Hematopoietic multipotent progenitor cell treated with erythropoietin and hydrocortisone succinate and interleukin-3 and kit ligand, for 15 days (in vitro differentiated cells): ENCODE results near the gene SPOUT1.
A peak's percentile ranks its signal among the peaks of the same experiment; 100 is the strongest.
"Not testable (repeated sequence)": the region's sequence is repeated elsewhere in the genome, so short reads cannot be mapped to it uniquely, and the experiment has no call there.

Experiments used
- DNase-seq: peaks from one replicate; pipeline ENCODE4 v3.0.0-alpha.2; 2015; ENCODE audit warnings: low spot score

The SPOUT1 gene

GRCh38 chr9:128829477-128830251 lies at the start of gene SPOUT1:
TSS of gene SPOUT1 (minus strand) at chr9:128829794. CDS start at chr9:128829780, 14 bp downstream.
- DNase-seq, result peak; percentile 94

- DNase-seq, result peak; percentile 50
Measured at GRCh38 chr9:128877852-128878251, 48.3 kb upstream of the SPOUT1 start.

GRCh38 chr9:128870941-128871265 lies 41.3 kb upstream of the SPOUT1 start:
- DNase-seq, result not testable (repeated sequence)

GRCh38 chr9:128870128-128870940 lies 40.7 kb upstream of the SPOUT1 start:
- no peak for DNase-seq

GRCh38 chr9:128863647-128864046 lies 34.1 kb upstream of the SPOUT1 start:
- DNase-seq, result peak; percentile 86

GRCh38 chr9:128862401-128862851 lies 32.8 kb upstream of the SPOUT1 start:
- DNase-seq, result no peak

- DNase-seq, result no peak
Measured at GRCh38 chr9:128861501-128861900, 31.9 kb upstream of the SPOUT1 start.

GRCh38 chr9:128860937-128861336 lies 31.3 kb upstream of the SPOUT1 start:
- no peak for DNase-seq

- DNase-seq, result not testable (repeated sequence)
Measured at GRCh38 chr9:128858476-128858875, 28.9 kb upstream of the SPOUT1 start.

GRCh38 chr9:128854454-128854853 lies 24.9 kb upstream of the SPOUT1 start:
- DNase-seq, result not testable (repeated sequence)

- DNase-seq, result not testable (repeated sequence)
Measured at GRCh38 chr9:128852646-128853045, 23.1 kb upstream of the SPOUT1 start.

- peak; percentile 46 for DNase-seq
Measured at GRCh38 chr9:128851779-128852600, 22.4 kb upstream of the SPOUT1 start.

- not testable (repeated sequence) for DNase-seq
Measured at GRCh38 chr9:128851024-128851423, 21.4 kb upstream of the SPOUT1 start.

GRCh38 chr9:128847803-128848202 lies 18.2 kb upstream of the SPOUT1 start:
- no peak for DNase-seq

GRCh38 chr9:128846680-128847030 lies 17.1 kb upstream of the SPOUT1 start:
- no peak for DNase-seq

GRCh38 chr9:128845186-128845931 lies 15.8 kb upstream of the SPOUT1 start:
- no peak for DNase-seq

GRCh38 chr9:128843171-128843570 lies 13.6 kb upstream of the SPOUT1 start:
- not testable (repeated sequence) for DNase-seq

GRCh38 chr9:128841694-128842492 lies 12.3 kb upstream of the SPOUT1 start:
- no peak for DNase-seq

- no peak for DNase-seq
Measured at GRCh38 chr9:128840524-128840923, 10.9 kb upstream of the SPOUT1 start.

- DNase-seq, result no peak
Measured at GRCh38 chr9:128838338-128838737, 8.7 kb upstream of the SPOUT1 start.
